K562 (cell line): Measurements from ENCODE around the gene CROCC2.

ENCODE experiments used
- ELF4 ChIP-seq: fragments of 450-650 bp; formaldehyde crosslinking; IDR thresholded peaks from 2 replicates; pipeline ENCODE4 v1.4.0; 2022; ENCODE audit warnings: missing genetic modification characterization
- EP300 ChIP-seq: IDR thresholded peaks from 2 replicates; pipeline ENCODE4 v1.6.1; 2012; ENCODE audit warnings: low read length, improper control_type of control experiment
- POLR2A ChIP-seq: fragments of 450-650 bp; conservative IDR thresholded peaks from 2 replicates; pipeline ENCODE4 v1.6.1; 2016
- TF ChIP-seq, protein P1 (sequence below): fragments of 450-650 bp; formaldehyde crosslinking; IDR thresholded peaks from 2 replicates; pipeline ENCODE4 v1.4.0; 2020; ENCODE audit warnings: mild to moderate bottlenecking, moderate library complexity

DNA sequence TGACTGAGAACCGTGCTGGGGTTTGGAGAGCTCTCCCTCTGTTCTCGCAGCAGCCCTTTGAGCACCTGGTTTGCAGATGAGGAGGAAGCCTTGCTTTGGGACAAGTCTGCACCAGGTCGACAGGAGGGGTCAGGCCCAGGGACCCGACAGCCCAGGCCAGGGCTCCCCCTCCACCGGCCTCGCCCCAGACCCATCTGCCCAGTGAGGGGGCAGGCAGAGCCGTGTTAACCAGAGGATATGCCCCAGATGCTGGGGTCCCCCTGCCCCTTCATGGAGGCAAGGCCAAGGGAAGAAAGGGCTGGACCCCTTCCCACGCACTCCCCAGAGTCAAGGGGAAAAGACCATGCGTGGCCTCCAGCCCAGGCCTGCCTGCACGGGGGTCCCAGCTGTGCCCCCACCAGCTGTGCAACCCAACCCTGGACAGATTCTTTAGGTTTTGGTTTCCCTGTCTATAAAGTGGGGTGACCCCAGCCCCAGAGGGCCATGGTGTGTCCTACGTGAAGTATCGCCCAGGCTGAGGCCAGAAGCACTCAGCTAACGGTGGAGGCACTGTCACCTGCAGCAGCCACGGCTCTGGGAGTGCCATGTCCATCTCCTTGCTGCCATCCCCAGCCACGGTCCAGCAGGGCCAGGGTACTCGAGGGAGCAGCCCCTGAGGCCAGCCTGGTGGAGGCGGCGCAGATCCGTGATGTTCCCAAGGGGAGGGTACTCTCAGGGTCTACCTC is 87.5 kb downstream of the CROCC2 start:
- no peak for TF ChIP-seq POLR2A
- TF ChIP-seq EP300, result no peak
- TF ChIP-seq ELF4 (CRISPR knock-in tag), result no peak
- TF ChIP-seq, protein P1, sequence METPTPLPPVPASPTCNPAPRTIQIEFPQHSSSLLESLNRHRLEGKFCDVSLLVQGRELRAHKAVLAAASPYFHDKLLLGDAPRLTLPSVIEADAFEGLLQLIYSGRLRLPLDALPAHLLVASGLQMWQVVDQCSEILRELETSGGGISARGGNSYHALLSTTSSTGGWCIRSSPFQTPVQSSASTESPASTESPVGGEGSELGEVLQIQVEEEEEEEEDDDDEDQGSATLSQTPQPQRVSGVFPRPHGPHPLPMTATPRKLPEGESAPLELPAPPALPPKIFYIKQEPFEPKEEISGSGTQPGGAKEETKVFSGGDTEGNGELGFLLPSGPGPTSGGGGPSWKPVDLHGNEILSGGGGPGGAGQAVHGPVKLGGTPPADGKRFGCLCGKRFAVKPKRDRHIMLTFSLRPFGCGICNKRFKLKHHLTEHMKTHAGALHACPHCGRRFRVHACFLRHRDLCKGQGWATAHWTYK, result no peak
